SK-N-SH (cell line): Measurements from ENCODE around the gene ANKH.

Experiments used
- EP300 ChIP-seq, 2 experiments: IDR thresholded peaks; 2 replicates each; pipeline versions ENCODE4 v1.4.0 to v1.6.1; 2012; ENCODE audit warnings: borderline replicate concordance in 1 of 2, low read depth in 1 of 2, low read length in 1 of 2
- EZH2phosphoT487 ChIP-seq: fragments of 200-600 bp; sonication (generic); IDR thresholded peaks from 2 replicates; pipeline ENCODE4 v1.6.1; 2017; ENCODE audit warnings: low read depth, mixed run types, mild to moderate bottlenecking, antibody characterized with exemption, moderate library complexity, borderline replicate concordance
- FOXJ3 ChIP-seq: sonication (generic); formaldehyde crosslinking; IDR thresholded peaks from 2 replicates; pipeline ENCODE4 v1.5.1; 2020; ENCODE audit warnings: mild to moderate bottlenecking, missing genetic modification reagents
- GATA2 ChIP-seq: sonication (generic); formaldehyde crosslinking; IDR thresholded peaks from 2 replicates; pipeline ENCODE4 v1.5.0; 2020; ENCODE audit warnings: mild to moderate bottlenecking, missing genetic modification reagents
- JUND ChIP-seq: IDR thresholded peaks from 2 replicates; pipeline ENCODE4 v1.4.0; 2012
- MAX ChIP-seq: IDR thresholded peaks from 2 replicates; pipeline ENCODE4 v1.4.0; 2012; ENCODE audit warnings: low read depth
- MXI1 ChIP-seq: IDR thresholded peaks from 2 replicates; pipeline ENCODE4 v1.6.1; 2012; ENCODE audit warnings: mild to moderate bottlenecking, low read depth, low read length, improper control_type of control experiment
- POLR2AphosphoS5 ChIP-seq: IDR thresholded peaks from 2 replicates; pipeline ENCODE4 v1.6.1; 2012; ENCODE audit warnings: low read depth, low read length
- RAD21 ChIP-seq: IDR thresholded peaks from 2 replicates; pipeline ENCODE4 v1.6.1; 2012; ENCODE audit warnings: mild to moderate bottlenecking, low read length
- REST ChIP-seq: IDR thresholded peaks from 2 replicates; pipeline ENCODE4 v1.6.1; 2012; ENCODE audit warnings: mild to moderate bottlenecking, low read depth, low read length, moderate library complexity
- SMC3 ChIP-seq: IDR thresholded peaks from 2 replicates; pipeline ENCODE4 v1.6.1; 2012; ENCODE audit warnings: low read depth, low read length, improper control_type of control experiment
- TAF1 ChIP-seq: IDR thresholded peaks from 2 replicates; pipeline ENCODE4 v1.6.1; 2012; ENCODE audit warnings: low read depth, mild to moderate bottlenecking, low read length, moderate library complexity, borderline replicate concordance
- USF2 ChIP-seq: fragments of 150-350 bp; IDR thresholded peaks from 2 replicates; pipeline ENCODE4 v1.6.1; 2017; ENCODE audit warnings: antibody characterized with exemption, low read length, low read depth, borderline replicate concordance
- TF ChIP-seq, protein P1 (sequence below): fragments of 200-600 bp; sonication (generic); IDR thresholded peaks from 2 replicates; pipeline ENCODE4 v1.6.1; 2017; ENCODE audit warnings: antibody characterized with exemption, mild to moderate bottlenecking, moderate library complexity

DNA sequence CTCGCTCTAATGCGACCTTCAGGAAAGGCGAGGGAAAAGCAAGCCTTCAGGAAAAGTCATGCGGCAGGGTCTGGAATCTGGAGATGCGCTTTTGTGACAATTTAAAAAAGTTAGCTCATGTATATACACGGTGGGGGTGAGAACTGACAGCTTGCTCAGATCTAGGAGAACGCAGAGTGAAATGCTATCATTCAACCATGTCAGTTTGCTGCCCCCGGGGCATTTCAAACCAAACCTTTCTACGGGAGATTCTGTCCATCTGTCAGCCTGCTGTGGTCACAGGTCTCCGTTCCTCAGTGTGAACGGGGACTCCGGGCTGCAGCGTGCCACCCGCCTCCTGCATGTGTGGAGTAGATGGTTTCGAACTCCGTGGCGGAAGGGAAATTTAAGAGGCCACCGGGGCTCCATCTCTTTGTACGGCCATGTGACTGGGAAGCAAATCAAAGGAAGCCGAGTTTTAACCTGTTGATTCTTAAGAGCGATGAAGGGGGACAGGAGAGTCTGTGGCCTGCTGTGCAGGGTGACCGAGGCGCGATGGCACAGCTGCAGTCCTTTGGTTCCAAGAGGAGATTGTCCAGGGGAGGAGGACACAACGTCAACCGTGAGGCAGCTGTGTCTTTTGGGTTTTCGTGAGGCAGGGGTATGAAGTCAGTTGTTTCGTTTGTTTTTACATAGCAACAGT lies 161.1 kb downstream of the ANKH start:
- TF ChIP-seq, protein P1, sequence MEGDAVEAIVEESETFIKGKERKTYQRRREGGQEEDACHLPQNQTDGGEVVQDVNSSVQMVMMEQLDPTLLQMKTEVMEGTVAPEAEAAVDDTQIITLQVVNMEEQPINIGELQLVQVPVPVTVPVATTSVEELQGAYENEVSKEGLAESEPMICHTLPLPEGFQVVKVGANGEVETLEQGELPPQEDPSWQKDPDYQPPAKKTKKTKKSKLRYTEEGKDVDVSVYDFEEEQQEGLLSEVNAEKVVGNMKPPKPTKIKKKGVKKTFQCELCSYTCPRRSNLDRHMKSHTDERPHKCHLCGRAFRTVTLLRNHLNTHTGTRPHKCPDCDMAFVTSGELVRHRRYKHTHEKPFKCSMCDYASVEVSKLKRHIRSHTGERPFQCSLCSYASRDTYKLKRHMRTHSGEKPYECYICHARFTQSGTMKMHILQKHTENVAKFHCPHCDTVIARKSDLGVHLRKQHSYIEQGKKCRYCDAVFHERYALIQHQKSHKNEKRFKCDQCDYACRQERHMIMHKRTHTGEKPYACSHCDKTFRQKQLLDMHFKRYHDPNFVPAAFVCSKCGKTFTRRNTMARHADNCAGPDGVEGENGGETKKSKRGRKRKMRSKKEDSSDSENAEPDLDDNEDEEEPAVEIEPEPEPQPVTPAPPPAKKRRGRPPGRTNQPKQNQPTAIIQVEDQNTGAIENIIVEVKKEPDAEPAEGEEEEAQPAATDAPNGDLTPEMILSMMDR, result no peak
- TF ChIP-seq EP300 (IDR thresholded peaks at IDR 0.05; ENCODE audit: borderline replicate concordance in 1 of 2, low read depth in 1 of 2, low read length in 1 of 2) (no peak), POLR2AphosphoS5 (no peak), JUND (no peak), FOXJ3 (CRISPR knock-in tag) (no peak), REST (no peak), MAX (no peak), TAF1 (no peak), USF2 (no peak), RAD21 (no peak), EZH2phosphoT487 (no peak), MXI1 (no peak), GATA2 (no peak), SMC3 (no peak)
